Activated CD4-positive, alpha-beta T cell treated with anti-CD3 and anti-CD28 coated beads for 1 hour (primary cell): ENCODE results near the gene FAM170B.

Source experiments
- DNase-seq: peaks from one replicate; pipeline ENCODE4 v3.0.0-alpha.2; 2020

Gene FAM170B

GRCh38 chr10:49133706-49134248 lies at the start of gene FAM170B:
TSS of gene FAM170B (minus strand) at chr10:49134021. CDS start at chr10:49133918, 103 bp downstream.
- DNase-seq: no peak

GRCh38 chr10:49182776-49183175 lies 49.0 kb upstream of the FAM170B start:
- no peak for DNase-seq

- DNase-seq: no peak
Measured at GRCh38 chr10:49180444-49180860, 46.6 kb upstream of the FAM170B start.

- no peak for DNase-seq
Measured at GRCh38 chr10:49179699-49180443, 46.0 kb upstream of the FAM170B start.

- no peak for DNase-seq
Measured at GRCh38 chr10:49178489-49179471, 45.0 kb upstream of the FAM170B start.

GRCh38 chr10:49177391-49178355 lies 43.9 kb upstream of the FAM170B start:
- DNase-seq: no peak

GRCh38 chr10:49176310-49177268 lies 42.8 kb upstream of the FAM170B start:
- DNase-seq: no peak

- no peak for DNase-seq
Measured at GRCh38 chr10:49175587-49176309, 41.9 kb upstream of the FAM170B start.

GRCh38 chr10:49174926-49175500 lies 41.2 kb upstream of the FAM170B start:
- no peak for DNase-seq

GRCh38 chr10:49174261-49174925 lies 40.6 kb upstream of the FAM170B start:
- no peak for DNase-seq

- DNase-seq: no peak
Measured at GRCh38 chr10:49173853-49174252, 40.0 kb upstream of the FAM170B start.

- DNase-seq: no peak
Measured at GRCh38 chr10:49173201-49173772, 39.5 kb upstream of the FAM170B start.

- DNase-seq: no peak
Measured at GRCh38 chr10:49172777-49173132, 38.9 kb upstream of the FAM170B start.

- no peak for DNase-seq
Measured at GRCh38 chr10:49172061-49172776, 38.4 kb upstream of the FAM170B start.

- DNase-seq: no peak
Measured at GRCh38 chr10:49171326-49172060, 37.7 kb upstream of the FAM170B start.

- no peak for DNase-seq
Measured at GRCh38 chr10:49170632-49171325, 37.0 kb upstream of the FAM170B start.

GRCh38 chr10:49169776-49170175 lies 36.0 kb upstream of the FAM170B start:
- no peak for DNase-seq
